HG03039 (cell line): Measurements from ENCODE around the gene DIO3.
"Not testable (repeated sequence)": the region's sequence is repeated elsewhere in the genome, so short reads cannot be mapped to it uniquely, and the experiment has no call there.

ENCODE experiments used
- ATAC-seq: cut with Tn5 transposase; IDR thresholded peaks from one replicate; pipeline ENCODE4 v1.9.1; 2021; ENCODE audit warnings: mild to moderate bottlenecking, moderate library complexity; ENCODE audit not compliant: unreplicated experiment

DIO3 gene

GRCh38 chr14:101540481-101541462 is 20.5 kb upstream of the DIO3 start:
- no peak for ATAC-seq

GRCh38 chr14:101542391-101542790 is 18.9 kb upstream of the DIO3 start:
- ATAC-seq, result no peak

GRCh38 chr14:101543814-101544213 is 17.5 kb upstream of the DIO3 start:
- no peak for ATAC-seq

- no peak for ATAC-seq
Measured at GRCh38 chr14:101544550-101544949, 16.7 kb upstream of the DIO3 start.

GRCh38 chr14:101546706-101547105 is 14.6 kb upstream of the DIO3 start:
- no peak for ATAC-seq

- no peak for ATAC-seq
Measured at GRCh38 chr14:101547107-101547738, 14.1 kb upstream of the DIO3 start.

GRCh38 chr14:101547961-101548669 is 13.2 kb upstream of the DIO3 start:
- ATAC-seq, result no peak

- ATAC-seq, result no peak
Measured at GRCh38 chr14:101548710-101549109, 12.6 kb upstream of the DIO3 start.

GRCh38 chr14:101549154-101549553 is 12.1 kb upstream of the DIO3 start:
- no peak for ATAC-seq

- ATAC-seq, result not testable (repeated sequence)
Measured at GRCh38 chr14:101550202-101550912, 10.9 kb upstream of the DIO3 start.

GRCh38 chr14:101551729-101552595 is 9.3 kb upstream of the DIO3 start:
- no peak for ATAC-seq

- no peak for ATAC-seq
Measured at GRCh38 chr14:101552786-101553231, 8.5 kb upstream of the DIO3 start.

GRCh38 chr14:101553393-101553792 is 7.9 kb upstream of the DIO3 start:
- ATAC-seq, result no peak

- no peak for ATAC-seq
Measured at GRCh38 chr14:101553931-101554330, 7.4 kb upstream of the DIO3 start.

GRCh38 chr14:101554991-101555668 is 6.2 kb upstream of the DIO3 start:
- no peak for ATAC-seq

GRCh38 chr14:101555669-101556043 is 5.6 kb upstream of the DIO3 start:
- not testable (repeated sequence) for ATAC-seq

GRCh38 chr14:101556131-101556530 is 5.2 kb upstream of the DIO3 start:
- no peak for ATAC-seq

GRCh38 chr14:101556566-101557320 is 4.6 kb upstream of the DIO3 start:
- ATAC-seq, result no peak

- no peak for ATAC-seq
Measured at GRCh38 chr14:101557321-101557695, 4.0 kb upstream of the DIO3 start.
